WTC11 (cell line): ENCODE data around the gene VEGFB. TPM values are rescaled to one million over a fixed set of nuclear protein-coding genes. Genes with fewer than 3 reads are reported as not detected.

Experiments
- CREB1 ChIP-seq: sonication (generic); formaldehyde crosslinking; IDR thresholded peaks from 2 replicates; pipeline ENCODE4 v1.8.0; 2023; ENCODE audit warnings: mild to moderate bottlenecking, missing genetic modification reagents
- FOXJ3 ChIP-seq: sonication (generic); formaldehyde crosslinking; IDR thresholded peaks from 2 replicates; pipeline ENCODE4 v1.9.0; 2021; ENCODE audit warnings: missing genetic modification reagents, mild to moderate bottlenecking, borderline replicate concordance
- FOXK1 ChIP-seq: sonication (generic); formaldehyde crosslinking; IDR thresholded peaks from 2 replicates; pipeline ENCODE4 v1.8.0; 2022; ENCODE audit warnings: mild to moderate bottlenecking, moderate library complexity, missing genetic modification reagents
- FOXP1 ChIP-seq: sonication (generic); formaldehyde crosslinking; IDR thresholded peaks from 2 replicates; pipeline ENCODE4 v1.8.0; 2022; ENCODE audit warnings: missing genetic modification reagents, mild to moderate bottlenecking, moderate library complexity, borderline replicate concordance
- JAZF1 ChIP-seq: fragments of 250-450 bp; sonication (Bioruptor Pico); IDR thresholded peaks from 2 replicates; pipeline ENCODE4 v1.9.0; 2021; ENCODE audit warnings: moderate library complexity, mild to moderate bottlenecking, inconsistent platforms
- NR2C2 ChIP-seq: sonication (generic); formaldehyde crosslinking; IDR thresholded peaks from 2 replicates; pipeline ENCODE4 v1.8.0; 2022; ENCODE audit warnings: mild to moderate bottlenecking, missing genetic modification reagents
- NR3C1 ChIP-seq: sonication (generic); formaldehyde crosslinking; conservative IDR thresholded peaks from 2 replicates; pipeline ENCODE4 v1.8.1; 2023; ENCODE audit warnings: low read depth, mild to moderate bottlenecking, missing genetic modification reagents
- PRRX2 ChIP-seq: fragments of 250-450 bp; sonication (Bioruptor Pico); IDR thresholded peaks from 2 replicates; pipeline ENCODE4 v1.8.0; 2021; ENCODE audit warnings: mild to moderate bottlenecking
- TCF7 ChIP-seq: sonication (generic); formaldehyde crosslinking; IDR thresholded peaks from 2 replicates; pipeline ENCODE4 v1.8.0; 2022; ENCODE audit warnings: mild to moderate bottlenecking, low read depth, missing genetic modification reagents, moderate library complexity
- TEAD1 ChIP-seq: sonication (generic); formaldehyde crosslinking; IDR thresholded peaks from 2 replicates; pipeline ENCODE4 v1.8.0; 2022; ENCODE audit warnings: mild to moderate bottlenecking, missing genetic modification reagents
- TEAD4 ChIP-seq: sonication (generic); formaldehyde crosslinking; IDR thresholded peaks from 2 replicates; pipeline ENCODE4 v1.8.0; 2022; ENCODE audit warnings: mild to moderate bottlenecking, missing genetic modification reagents
- ZNF138 ChIP-seq: sonication (generic); formaldehyde crosslinking; conservative IDR thresholded peaks from 2 replicates; pipeline ENCODE4 v1.8.1; 2022; ENCODE audit warnings: mild to moderate bottlenecking, moderate library complexity, missing genetic modification reagents
- ZNF423 ChIP-seq: fragments of 250-450 bp; sonication (Bioruptor Pico); IDR thresholded peaks from 2 replicates; pipeline ENCODE4 v2.1.2; 2022; ENCODE audit warnings: mild to moderate bottlenecking, moderate library complexity
- ZNF671 ChIP-seq: fragments of 250-450 bp; sonication (Bioruptor Pico); IDR thresholded peaks from 2 replicates; pipeline ENCODE4 v1.8.0; 2021; ENCODE audit warnings: mild to moderate bottlenecking
- total RNA-seq: library from RNA; stranded (reverse); gene quantifications from 3 replicates; pipeline ENCODE4 v1.2.3, GENCODE V29; 2021
- TF ChIP-seq, protein P1 (sequence below): fragments of 250-450 bp; sonication (Bioruptor Pico); IDR thresholded peaks from 2 replicates; pipeline ENCODE4 v1.9.0; 2021; ENCODE audit warnings: mild to moderate bottlenecking
- TF ChIP-seq, protein P2 (sequence below): fragments of 200-600 bp; IDR thresholded peaks from 2 replicates; pipeline ENCODE4 v1.8.0; 2022; ENCODE audit warnings: antibody characterized with exemption
- TF ChIP-seq, protein P3 (sequence below): fragments of 250-450 bp; sonication (Bioruptor Pico); conservative IDR thresholded peaks from 2 replicates; pipeline ENCODE4 v1.9.0; 2021; ENCODE audit warnings: mild to moderate bottlenecking
- TF ChIP-seq, protein P4 (sequence below): sonication (generic); formaldehyde crosslinking; IDR thresholded peaks from 2 replicates; pipeline ENCODE4 v1.8.0; 2022; ENCODE audit warnings: mild to moderate bottlenecking, missing genetic modification reagents
- TF ChIP-seq, protein P5 (sequence below): fragments of 250-450 bp; sonication (Bioruptor Pico); IDR thresholded peaks from 2 replicates; pipeline ENCODE4 v1.9.0; 2021; ENCODE audit warnings: moderate library complexity, mild to moderate bottlenecking, inconsistent platforms, borderline replicate concordance
- TF ChIP-seq, protein P6 (sequence below): sonication (generic); formaldehyde crosslinking; IDR thresholded peaks from 2 replicates; pipeline ENCODE4 v1.8.1; 2023; ENCODE audit warnings: mild to moderate bottlenecking, missing genetic modification reagents, moderate library complexity
- TF ChIP-seq, protein P7 (sequence below): sonication (generic); formaldehyde crosslinking; IDR thresholded peaks from 2 replicates; pipeline ENCODE4 v1.8.1; 2023; ENCODE audit warnings: mild to moderate bottlenecking, missing genetic modification reagents
- TF ChIP-seq, protein P8 (sequence below): fragments of 250-450 bp; sonication (Bioruptor Pico); IDR thresholded peaks from 2 replicates; pipeline ENCODE4 v1.9.0; 2021; ENCODE audit warnings: mild to moderate bottlenecking
- TF ChIP-seq, protein P9 (sequence below): fragments of 250-450 bp; sonication (Bioruptor Pico); IDR thresholded peaks from 2 replicates; pipeline ENCODE4 v1.9.0; 2021; ENCODE audit warnings: mild to moderate bottlenecking, borderline replicate concordance

VEGFB gene
- total RNA-seq, 1 experiment from 2014 or later, result 51.7 TPM

DNA sequence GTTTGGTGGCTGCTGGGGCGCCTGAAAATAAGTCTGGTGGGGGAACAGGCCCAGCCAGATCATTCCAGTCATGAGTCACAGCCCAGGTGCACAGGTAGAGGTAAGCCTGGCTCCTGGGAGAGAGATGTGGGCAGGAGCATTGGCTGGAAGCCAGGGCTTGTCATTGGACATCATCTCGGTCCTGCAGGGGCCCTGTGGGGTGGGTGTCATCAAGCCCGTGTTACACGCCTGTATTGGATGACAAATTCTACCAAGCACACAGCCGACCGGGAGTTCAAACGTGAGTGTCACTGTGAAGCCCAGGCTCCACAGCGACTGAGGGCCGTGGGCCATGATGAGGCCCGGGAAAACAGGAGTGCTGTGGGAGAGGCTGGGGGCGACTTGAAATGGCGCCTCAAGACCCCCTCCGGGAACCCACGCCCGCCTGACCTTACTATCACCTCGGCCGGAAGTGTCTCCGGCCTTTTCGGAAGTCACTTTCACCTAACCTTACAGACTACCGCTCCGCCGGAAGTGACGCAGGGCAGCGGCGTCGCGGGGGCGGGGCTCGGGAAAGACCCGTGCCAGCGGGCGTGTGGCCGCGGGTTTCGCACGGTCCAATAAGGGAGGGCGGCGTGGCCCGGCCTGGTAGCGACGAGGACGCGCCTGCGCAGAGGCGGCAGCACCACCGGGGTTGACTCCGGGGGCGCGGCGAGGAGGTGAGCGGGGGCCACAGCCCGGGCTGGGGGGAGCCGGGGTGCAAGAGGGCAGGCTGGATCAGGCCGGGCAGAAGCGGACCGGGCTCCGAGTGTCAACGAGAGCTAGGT is 6.3 kb downstream of the VEGFB start, which contains the start of gene FKBP2 (continued):
- TF ChIP-seq, protein P1, sequence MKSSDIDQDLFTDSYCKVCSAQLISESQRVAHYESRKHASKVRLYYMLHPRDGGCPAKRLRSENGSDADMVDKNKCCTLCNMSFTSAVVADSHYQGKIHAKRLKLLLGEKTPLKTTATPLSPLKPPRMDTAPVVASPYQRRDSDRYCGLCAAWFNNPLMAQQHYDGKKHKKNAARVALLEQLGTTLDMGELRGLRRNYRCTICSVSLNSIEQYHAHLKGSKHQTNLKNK (CRISPR knock-in tag), result peak; percentile 71
- TF ChIP-seq, protein P2, sequence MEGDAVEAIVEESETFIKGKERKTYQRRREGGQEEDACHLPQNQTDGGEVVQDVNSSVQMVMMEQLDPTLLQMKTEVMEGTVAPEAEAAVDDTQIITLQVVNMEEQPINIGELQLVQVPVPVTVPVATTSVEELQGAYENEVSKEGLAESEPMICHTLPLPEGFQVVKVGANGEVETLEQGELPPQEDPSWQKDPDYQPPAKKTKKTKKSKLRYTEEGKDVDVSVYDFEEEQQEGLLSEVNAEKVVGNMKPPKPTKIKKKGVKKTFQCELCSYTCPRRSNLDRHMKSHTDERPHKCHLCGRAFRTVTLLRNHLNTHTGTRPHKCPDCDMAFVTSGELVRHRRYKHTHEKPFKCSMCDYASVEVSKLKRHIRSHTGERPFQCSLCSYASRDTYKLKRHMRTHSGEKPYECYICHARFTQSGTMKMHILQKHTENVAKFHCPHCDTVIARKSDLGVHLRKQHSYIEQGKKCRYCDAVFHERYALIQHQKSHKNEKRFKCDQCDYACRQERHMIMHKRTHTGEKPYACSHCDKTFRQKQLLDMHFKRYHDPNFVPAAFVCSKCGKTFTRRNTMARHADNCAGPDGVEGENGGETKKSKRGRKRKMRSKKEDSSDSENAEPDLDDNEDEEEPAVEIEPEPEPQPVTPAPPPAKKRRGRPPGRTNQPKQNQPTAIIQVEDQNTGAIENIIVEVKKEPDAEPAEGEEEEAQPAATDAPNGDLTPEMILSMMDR, result no peak
- TF ChIP-seq, protein P3, sequence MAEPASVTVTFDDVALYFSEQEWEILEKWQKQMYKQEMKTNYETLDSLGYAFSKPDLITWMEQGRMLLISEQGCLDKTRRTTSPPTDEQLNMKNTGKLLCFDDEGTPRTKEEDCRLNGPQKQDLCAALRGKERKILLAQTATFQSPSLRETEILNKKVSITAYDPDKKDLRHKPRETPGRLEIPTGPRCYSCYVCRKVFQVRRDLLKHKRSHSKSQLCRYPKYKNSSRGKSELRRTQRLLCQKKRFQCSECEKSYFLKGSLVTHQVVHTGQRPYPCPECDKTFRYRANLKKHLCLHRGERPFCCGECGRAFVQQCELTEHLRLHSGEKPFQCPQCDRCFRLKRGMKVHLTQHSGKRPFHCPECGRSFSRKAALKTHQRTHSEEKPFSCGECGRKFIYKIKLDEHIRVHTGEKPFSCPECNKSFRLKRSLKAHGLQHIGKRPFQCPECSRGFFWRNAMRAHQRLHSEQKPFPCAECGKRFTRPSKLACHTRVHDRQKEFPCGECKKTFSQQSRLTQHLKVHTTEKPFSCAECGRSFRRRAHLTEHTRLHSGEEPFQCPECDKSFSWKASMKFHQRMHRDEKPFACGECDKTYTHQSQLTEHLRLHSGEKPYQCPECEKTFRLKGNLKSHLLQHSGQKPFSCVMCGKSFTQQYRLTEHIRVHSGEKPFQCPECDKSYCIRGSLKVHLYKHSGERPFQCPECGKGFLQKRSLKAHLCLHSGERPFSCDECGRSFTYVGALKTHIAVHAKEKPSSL, result no peak
- TF ChIP-seq FOXP1 (no peak), PRRX2 (CRISPR knock-in tag) (no peak), JAZF1 (CRISPR knock-in tag) (no peak), FOXJ3 (CRISPR knock-in tag) (no peak), TCF7 (no peak), CREB1 (CRISPR knock-in tag) (peak; percentile 70; the same call in 1 of the 2 replicates), ZNF671 (CRISPR knock-in tag) (no peak), NR2C2 (CRISPR knock-in tag) (no peak), TEAD4 (CRISPR knock-in tag) (no peak), ZNF423 (CRISPR knock-in tag) (no peak), TEAD1 (peak; percentile 45), FOXK1 (peak; percentile 65; the same call in 1 of the 2 replicates), ZNF138 (CRISPR knock-in tag) (no peak), NR3C1 (CRISPR knock-in tag) (no peak)
- TF ChIP-seq, protein P4, sequence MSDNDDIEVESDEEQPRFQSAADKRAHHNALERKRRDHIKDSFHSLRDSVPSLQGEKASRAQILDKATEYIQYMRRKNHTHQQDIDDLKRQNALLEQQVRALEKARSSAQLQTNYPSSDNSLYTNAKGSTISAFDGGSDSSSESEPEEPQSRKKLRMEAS (CRISPR knock-in tag), result peak; percentile 72
- TF ChIP-seq, protein P5, sequence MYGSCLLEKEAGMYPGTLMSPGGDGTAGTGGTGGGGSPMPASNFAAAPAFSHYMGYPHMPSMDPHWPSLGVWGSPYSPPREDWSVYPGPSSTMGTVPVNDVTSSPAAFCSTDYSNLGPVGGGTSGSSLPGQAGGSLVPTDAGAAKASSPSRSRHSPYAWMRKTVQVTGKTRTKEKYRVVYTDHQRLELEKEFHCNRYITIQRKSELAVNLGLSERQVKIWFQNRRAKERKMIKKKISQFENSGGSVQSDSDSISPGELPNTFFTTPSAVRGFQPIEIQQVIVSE (CRISPR knock-in tag), result no peak; the same call in 1 of the 2 replicates
- TF ChIP-seq, protein P6, sequence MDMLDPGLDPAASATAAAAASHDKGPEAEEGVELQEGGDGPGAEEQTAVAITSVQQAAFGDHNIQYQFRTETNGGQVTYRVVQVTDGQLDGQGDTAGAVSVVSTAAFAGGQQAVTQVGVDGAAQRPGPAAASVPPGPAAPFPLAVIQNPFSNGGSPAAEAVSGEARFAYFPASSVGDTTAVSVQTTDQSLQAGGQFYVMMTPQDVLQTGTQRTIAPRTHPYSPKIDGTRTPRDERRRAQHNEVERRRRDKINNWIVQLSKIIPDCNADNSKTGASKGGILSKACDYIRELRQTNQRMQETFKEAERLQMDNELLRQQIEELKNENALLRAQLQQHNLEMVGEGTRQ (CRISPR knock-in tag), result peak; percentile 52
- TF ChIP-seq, protein P7, sequence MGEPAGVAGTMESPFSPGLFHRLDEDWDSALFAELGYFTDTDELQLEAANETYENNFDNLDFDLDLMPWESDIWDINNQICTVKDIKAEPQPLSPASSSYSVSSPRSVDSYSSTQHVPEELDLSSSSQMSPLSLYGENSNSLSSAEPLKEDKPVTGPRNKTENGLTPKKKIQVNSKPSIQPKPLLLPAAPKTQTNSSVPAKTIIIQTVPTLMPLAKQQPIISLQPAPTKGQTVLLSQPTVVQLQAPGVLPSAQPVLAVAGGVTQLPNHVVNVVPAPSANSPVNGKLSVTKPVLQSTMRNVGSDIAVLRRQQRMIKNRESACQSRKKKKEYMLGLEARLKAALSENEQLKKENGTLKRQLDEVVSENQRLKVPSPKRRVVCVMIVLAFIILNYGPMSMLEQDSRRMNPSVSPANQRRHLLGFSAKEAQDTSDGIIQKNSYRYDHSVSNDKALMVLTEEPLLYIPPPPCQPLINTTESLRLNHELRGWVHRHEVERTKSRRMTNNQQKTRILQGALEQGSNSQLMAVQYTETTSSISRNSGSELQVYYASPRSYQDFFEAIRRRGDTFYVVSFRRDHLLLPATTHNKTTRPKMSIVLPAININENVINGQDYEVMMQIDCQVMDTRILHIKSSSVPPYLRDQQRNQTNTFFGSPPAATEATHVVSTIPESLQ (CRISPR knock-in tag), result no peak
- TF ChIP-seq, protein P8, sequence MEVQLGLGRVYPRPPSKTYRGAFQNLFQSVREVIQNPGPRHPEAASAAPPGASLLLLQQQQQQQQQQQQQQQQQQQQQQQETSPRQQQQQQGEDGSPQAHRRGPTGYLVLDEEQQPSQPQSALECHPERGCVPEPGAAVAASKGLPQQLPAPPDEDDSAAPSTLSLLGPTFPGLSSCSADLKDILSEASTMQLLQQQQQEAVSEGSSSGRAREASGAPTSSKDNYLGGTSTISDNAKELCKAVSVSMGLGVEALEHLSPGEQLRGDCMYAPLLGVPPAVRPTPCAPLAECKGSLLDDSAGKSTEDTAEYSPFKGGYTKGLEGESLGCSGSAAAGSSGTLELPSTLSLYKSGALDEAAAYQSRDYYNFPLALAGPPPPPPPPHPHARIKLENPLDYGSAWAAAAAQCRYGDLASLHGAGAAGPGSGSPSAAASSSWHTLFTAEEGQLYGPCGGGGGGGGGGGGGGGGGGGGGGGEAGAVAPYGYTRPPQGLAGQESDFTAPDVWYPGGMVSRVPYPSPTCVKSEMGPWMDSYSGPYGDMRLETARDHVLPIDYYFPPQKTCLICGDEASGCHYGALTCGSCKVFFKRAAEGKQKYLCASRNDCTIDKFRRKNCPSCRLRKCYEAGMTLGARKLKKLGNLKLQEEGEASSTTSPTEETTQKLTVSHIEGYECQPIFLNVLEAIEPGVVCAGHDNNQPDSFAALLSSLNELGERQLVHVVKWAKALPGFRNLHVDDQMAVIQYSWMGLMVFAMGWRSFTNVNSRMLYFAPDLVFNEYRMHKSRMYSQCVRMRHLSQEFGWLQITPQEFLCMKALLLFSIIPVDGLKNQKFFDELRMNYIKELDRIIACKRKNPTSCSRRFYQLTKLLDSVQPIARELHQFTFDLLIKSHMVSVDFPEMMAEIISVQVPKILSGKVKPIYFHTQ (CRISPR knock-in tag), result no peak
- TF ChIP-seq, protein P9, sequence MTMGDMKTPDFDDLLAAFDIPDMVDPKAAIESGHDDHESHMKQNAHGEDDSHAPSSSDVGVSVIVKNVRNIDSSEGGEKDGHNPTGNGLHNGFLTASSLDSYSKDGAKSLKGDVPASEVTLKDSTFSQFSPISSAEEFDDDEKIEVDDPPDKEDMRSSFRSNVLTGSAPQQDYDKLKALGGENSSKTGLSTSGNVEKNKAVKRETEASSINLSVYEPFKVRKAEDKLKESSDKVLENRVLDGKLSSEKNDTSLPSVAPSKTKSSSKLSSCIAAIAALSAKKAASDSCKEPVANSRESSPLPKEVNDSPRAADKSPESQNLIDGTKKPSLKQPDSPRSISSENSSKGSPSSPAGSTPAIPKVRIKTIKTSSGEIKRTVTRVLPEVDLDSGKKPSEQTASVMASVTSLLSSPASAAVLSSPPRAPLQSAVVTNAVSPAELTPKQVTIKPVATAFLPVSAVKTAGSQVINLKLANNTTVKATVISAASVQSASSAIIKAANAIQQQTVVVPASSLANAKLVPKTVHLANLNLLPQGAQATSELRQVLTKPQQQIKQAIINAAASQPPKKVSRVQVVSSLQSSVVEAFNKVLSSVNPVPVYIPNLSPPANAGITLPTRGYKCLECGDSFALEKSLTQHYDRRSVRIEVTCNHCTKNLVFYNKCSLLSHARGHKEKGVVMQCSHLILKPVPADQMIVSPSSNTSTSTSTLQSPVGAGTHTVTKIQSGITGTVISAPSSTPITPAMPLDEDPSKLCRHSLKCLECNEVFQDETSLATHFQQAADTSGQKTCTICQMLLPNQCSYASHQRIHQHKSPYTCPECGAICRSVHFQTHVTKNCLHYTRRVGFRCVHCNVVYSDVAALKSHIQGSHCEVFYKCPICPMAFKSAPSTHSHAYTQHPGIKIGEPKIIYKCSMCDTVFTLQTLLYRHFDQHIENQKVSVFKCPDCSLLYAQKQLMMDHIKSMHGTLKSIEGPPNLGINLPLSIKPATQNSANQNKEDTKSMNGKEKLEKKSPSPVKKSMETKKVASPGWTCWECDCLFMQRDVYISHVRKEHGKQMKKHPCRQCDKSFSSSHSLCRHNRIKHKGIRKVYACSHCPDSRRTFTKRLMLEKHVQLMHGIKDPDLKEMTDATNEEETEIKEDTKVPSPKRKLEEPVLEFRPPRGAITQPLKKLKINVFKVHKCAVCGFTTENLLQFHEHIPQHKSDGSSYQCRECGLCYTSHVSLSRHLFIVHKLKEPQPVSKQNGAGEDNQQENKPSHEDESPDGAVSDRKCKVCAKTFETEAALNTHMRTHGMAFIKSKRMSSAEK (CRISPR knock-in tag), result no peak
